ENCODE results near the gene FCAMR.

FCAMR gene, protein sequence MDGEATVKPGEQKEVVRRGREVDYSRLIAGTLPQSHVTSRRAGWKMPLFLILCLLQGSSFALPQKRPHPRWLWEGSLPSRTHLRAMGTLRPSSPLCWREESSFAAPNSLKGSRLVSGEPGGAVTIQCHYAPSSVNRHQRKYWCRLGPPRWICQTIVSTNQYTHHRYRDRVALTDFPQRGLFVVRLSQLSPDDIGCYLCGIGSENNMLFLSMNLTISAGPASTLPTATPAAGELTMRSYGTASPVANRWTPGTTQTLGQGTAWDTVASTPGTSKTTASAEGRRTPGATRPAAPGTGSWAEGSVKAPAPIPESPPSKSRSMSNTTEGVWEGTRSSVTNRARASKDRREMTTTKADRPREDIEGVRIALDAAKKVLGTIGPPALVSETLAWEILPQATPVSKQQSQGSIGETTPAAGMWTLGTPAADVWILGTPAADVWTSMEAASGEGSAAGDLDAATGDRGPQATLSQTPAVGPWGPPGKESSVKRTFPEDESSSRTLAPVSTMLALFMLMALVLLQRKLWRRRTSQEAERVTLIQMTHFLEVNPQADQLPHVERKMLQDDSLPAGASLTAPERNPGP

DNA sequence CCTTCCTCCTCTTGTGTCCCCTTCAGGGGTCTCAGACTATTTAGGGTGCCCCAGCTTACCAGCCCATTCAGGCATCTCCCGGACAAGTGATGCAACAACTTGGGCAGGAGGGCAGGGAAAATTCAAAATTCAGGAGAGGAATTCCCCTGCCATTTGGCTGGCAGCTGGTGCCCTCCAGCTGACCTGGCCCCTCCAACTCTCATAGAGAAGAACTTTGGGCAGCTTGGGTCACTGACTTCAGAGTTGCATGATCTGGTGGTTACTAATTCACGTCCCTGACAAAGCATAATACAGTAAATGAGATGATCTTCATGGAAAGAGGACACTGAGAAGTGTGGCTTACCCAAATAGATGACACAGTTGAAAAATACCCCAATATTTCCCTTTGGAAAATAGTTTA, at the start of gene FCAMR:
TSS of gene FCAMR (minus strand) at position 15 of the 400 bp plus-strand sequence. CDS start 335 bp downstream, outside the sequence.
- DNase-seq (ENCODE audit: low read depth in 1 of 2, low spot score in 1 of 2): no peak

DNA sequence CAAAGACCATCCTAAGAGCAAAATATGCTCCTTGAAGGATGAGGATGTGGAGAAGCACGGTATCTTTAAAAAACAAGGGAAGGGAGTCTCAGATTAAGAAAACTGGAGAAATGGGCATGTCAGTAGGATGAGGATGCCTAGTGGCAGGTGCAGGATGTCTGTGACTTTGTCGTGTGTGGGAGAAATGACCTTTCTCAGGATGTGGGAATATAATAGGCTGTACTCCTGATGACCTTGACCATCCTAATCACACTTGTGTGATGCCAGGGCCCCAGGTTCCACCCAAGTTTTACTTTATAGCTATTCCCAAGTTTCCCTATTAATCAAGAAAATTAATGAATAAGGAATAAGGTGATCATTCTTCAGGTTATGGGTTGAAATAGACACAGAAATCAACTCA, 49.4 kb upstream of the FCAMR start:
- DNase-seq (ENCODE audit: low read depth in 1 of 2, low spot score in 1 of 2): no peak

DNA sequence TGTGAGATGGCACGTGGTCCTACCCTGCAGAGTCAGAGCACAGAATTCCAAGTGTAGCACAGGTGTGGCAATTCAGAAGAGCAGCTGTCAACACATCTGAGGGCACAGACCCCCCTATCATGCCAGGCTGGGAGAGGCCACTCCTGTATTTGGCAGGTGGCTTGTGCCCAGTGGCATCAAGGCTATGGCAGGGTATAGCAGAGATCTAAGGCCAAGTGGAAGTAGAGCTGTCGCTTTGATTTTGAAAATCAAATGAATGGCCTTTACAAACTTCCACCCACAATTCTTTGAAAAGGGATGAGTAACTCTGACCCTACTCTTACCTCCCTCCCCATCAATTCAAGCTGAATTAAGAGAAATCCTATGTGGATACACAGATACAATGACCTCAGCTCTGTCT, 48.9 kb upstream of the FCAMR start:
- no peak for DNase-seq (ENCODE audit: low read depth in 1 of 2, low spot score in 1 of 2)

DNA sequence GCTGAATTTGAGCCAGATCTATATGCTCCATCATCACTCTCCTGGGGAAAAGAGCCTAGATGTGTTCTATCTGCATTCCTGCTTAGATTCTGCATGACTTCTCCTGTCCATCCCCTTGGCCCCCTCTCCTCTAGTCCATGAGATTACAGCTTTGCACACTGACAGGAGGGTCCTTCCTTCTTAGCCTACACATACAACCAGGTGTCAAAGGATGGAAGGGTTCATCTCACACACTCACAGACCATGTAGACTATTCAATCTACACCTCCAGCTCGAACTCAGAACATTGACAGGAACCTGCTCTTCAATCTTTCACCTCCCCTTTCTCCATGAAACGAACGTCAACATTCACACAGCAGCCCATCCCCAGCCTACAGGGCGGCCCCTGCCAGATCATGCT, 48.4 kb upstream of the FCAMR start:
- DNase-seq (ENCODE audit: low read depth in 1 of 2, low spot score in 1 of 2): no peak

DNA sequence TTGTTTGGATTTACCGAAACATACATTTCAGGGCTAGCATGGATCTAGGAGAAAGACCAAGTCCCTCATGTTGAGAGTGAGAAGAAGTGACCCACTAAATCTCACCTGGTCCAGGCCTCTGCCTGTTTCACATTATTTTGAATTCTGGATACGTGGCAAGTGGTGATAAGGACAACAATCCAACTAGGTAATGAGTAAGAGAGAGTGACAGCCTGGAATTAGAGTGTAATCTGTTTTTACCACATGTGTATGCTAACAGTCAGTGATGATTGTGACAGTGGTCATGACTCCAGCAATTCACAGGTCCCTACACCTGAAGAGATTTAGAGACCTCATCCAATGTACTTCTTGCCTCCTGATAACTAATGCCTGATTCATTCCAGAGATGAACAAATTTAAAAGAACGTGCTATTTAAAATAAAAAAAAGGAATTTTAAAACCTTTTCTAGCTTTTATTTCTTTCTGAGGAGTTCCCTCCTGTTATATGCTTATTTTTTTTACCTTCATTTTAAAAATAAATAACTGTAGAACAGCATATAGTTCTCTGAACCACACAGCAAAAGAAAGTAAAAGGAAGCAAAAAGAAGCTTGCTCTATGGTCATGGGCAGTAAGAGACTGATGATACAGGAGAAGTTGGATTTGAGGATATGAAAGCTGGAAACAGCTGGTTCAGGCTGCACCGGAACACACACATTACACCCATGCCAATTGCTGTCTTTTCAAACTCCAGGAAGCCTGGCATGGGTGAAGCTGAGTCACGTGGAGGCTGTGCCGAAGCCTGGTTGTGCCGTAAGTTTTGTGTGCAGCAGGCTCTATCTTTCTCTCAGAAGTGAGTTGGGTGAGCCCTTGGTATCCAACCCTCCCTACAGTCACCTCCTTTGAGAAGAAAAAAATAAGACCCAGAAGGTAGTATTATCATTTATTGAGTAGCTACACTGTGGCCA, 47.6 kb upstream of the FCAMR start:
- DNase-seq (ENCODE audit: low read depth in 1 of 2, low spot score in 1 of 2): no peak

DNA sequence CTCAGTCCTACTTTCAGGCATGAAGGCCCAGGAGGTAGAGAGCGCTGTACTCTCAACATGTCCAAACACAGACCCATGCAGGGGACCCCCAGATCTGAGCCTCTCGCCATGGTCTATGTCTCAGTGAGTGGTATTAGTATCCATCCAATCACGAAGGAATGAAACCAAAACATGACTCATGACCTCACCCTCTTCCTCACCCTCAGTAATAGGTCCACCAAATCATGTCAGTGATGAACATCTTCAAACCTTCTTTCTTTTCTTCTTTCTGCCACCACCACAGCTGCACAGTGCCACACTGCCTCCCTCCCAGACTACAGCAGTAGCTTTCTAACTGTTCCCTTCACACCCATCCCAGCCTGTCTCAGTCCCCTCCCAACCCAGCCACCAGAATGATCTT, 45.5 kb upstream of the FCAMR start:
- DNase-seq (ENCODE audit: low read depth in 1 of 2, low spot score in 1 of 2): no peak

DNA sequence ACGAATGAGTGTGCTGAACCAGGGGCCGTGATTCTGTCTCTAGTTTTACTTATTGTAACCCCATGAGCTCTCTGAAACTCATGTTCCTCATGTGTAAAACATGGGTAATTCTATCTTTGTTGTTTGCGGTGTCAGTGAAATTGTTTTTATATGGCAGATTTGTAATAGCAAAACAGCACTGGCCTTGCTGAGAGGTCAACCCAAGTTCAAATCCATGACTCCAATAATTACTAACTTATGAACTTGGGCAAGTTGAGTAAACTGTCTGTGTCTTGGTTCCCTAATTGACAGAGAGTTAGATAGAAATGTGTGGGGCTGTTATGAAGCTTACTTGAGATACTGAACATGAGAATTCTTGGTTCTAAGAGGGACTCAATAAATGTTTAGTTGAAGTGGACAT, 44.5 kb upstream of the FCAMR start:
- no peak for DNase-seq (ENCODE audit: low read depth in 1 of 2, low spot score in 1 of 2)

DNA sequence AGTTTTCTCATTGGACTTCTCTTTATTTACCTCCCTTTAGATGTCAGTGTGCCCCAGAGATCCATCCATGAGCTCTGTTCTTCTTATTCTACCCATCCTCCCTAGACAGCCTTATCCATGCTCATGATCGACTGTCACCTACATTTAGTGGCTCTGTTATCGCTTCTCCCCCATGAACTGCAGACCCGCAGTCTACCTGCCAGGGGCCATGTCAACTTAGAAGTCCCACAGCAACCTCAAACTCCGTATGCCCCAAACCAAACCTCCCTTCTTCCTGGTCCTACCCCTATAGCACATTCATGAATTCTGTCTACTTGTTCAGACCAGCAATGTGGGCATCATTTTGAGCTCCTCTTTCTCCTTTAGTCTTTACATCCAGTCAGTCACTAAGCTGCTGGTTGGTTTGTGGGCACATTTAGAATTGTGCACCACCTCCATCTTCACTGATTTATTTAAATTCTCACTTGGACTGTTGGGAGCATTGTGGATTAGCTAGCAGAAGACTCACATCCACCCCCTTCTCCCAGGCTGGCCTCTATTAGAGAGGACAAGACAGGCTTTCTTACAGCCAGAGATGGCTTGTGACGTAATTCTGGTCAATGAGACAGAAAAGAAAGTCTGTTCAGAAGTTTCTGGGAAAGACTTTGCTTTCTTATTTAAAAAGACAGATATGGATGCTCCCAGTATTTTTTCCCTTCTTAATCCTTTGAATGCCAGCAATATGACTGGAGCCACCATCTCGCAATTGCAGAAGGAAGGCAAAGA, 43.2 kb upstream of the FCAMR start:
- DNase-seq (ENCODE audit: low read depth in 1 of 2, low spot score in 1 of 2): no peak

DNA sequence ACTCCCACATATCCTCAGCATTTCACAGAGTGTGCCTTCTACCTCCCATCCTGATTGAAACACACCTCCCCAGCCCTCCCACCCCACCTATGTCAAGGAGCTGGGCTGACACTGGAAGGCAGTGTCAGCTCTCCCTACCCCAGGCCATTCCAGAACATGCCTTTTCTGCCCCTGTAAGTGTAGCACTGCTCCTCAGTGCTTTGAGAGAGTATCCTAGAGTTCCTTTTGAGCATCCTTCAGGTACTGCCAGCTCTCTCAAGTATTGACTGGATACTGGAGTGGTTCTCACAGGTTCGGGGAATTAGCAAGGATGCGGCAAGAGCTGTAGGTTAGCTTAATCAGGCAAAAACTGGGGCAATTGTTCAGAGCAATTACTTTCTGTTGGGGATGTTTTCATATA, 40.5 kb upstream of the FCAMR start:
- no peak for DNase-seq (ENCODE audit: low read depth in 1 of 2, low spot score in 1 of 2)

DNA sequence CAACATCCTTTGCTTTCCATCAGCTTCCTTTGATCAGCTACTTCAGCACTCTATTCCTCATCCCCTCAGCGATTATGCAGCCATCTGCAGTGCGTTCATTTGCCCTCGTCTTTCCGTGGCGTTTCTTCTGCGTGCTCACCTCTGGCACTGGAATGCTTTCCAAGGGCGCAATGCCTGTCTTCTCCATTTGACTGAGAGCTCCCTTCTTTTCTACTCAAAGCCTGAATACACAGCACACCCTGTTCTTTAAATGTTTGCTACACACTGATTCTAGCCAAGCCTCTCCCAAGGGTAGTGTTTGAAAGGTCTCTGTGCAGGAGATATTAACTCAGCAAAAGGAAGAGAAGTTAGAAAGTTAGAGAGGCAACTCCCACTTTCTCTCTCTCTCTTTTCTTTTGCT, 39.7 kb upstream of the FCAMR start:
- no peak for DNase-seq (ENCODE audit: low read depth in 1 of 2, low spot score in 1 of 2)

DNA sequence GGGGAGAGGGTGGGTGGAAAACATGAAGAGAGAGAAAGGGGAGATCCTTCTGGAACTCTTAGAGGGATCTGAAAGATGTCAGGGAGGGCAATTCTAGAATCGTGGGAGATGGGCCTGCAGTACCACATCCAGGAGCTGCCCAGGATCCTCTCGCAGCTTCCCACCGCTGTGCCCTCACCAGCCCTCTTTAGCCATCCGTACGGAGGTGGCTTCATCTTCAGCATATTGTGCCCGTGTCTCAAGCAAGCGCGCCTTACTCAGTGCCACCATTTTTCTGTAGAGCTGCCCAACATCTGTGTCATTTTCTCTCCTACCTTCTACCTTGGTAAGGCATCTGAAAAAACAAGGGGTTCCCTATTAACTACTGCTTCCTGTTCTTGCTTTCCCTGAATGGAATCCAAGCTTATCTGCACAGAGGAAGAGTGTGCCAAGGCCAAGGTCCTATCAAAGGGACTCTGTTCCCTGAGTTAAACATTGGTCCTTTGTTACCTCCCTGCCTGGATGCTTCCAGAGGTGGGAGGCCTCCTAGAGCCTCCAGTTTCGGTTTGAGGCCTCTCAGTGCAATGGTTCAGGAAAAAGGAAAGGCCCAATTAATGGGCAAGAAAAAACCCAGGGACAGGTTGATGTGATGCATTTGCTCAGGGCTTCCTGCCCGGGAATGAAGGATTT, 39.1 kb upstream of the FCAMR start:
- DNase-seq (ENCODE audit: low read depth in 1 of 2, low spot score in 1 of 2): no peak

DNA sequence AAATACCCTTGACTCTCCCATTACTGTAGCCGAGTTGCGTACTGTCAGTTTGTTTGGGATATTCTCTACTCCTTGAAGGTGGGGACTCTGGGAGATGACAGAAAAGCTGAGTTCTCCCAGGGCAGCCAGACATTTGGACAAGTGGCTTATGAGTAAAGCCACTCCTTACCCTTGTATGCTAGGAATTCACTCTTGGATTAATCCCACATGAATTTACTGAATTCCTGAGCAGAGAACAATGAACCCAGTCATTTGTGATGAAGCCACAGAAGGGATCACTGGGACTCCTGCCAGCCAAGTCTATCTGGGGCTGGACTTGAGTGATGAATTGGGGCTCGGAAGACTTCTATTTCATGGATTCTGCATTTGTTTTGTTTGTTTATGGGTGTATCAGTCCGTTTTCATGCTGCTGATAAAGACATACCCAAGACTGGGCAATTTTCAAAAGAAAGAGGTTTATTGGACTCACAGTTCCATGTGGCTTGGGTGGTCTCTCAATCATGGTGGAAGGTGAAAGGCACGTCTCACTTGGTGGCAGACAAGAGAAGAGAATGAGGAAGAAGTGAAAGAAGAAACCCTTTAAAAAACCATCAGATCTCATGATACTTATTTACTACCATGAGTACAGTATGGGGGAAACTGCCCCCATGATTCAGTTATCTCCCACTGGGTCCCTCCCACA, 37.2 kb upstream of the FCAMR start:
- DNase-seq (ENCODE audit: low read depth in 1 of 2, low spot score in 1 of 2): no peak

DNA sequence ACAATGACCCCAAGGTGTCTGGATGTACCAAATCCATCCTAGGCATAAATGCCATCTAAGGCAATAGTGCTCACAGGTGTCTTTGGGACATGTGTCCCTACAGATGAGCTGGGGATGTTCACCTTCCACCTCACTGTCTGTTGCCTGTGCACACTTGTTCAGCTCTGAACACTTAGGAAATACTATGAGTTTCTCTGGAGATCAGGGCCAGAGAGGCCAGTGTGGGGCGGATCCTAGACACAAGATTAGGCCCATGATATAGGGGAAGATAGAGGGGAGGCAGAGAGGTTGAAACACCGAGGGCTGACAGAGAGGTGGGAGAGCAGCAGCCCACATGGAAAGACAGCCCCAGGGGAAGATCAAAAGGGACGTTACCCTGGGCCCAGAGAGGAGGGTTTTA, 36.7 kb upstream of the FCAMR start:
- DNase-seq (ENCODE audit: low read depth in 1 of 2, low spot score in 1 of 2): no peak

DNA sequence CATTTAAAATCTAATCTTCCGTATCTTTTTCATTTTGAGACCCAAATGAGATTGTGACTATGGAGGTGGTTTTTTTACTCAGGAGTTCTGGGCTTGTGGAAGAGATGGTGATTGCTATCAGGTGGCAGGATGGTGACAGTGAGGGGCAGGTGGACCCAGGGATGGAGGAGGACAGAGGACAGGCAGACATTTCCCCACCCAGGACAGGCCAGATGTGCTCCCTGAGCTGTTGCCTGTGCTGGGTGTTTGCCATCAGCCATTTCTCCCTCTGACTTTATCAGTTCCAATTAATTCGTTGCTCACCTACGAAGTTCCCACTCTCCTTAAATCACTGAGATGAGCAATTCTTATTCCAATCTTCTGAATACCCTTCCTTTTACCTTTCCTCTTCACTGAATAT, 35.8 kb upstream of the FCAMR start:
- no peak for DNase-seq (ENCODE audit: low read depth in 1 of 2, low spot score in 1 of 2)

DNA sequence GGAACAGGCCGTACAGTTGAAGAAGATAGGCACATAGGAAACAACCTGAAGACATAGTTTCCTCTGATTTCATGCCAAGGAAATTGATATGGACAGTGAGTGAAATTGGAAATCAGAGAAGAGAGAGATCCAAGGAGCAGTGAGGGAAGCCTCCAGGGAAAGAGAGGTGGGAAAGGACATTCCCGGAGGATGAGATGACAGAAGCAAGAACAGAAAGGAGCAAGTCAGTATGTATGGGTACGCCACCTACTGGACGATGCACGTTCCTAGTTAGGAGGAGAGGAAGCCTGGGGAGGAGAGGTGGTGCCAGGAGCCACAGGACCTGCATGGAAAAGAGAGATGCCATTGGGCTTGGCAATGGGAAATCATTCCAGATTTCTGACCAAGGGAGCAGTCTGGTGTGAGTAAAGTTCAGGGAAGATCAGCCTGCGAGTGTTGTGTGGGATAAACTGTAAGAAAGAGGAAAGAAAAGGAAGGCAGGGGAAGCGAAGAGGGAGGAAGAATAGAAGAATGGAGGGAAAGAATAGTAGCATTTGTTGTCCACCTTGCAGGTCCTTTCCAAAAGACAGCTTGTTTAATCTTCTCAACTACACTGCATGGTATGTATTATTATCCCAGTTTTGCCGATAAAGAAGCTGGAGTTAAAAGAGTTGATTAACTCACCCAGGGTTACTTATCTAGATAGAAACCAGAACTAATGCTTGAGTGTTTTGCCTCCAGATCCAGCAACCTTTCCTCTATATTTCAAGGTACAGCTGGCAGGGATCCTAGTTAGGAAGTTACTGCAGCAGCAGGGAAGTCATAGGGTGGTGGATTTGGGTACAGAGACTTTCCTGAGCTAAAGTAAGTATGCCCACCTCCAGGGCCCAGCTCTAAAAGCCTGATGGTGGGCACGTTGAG, 34.9 kb upstream of the FCAMR start:
- DNase-seq (ENCODE audit: low read depth in 1 of 2, low spot score in 1 of 2): no peak

DNA sequence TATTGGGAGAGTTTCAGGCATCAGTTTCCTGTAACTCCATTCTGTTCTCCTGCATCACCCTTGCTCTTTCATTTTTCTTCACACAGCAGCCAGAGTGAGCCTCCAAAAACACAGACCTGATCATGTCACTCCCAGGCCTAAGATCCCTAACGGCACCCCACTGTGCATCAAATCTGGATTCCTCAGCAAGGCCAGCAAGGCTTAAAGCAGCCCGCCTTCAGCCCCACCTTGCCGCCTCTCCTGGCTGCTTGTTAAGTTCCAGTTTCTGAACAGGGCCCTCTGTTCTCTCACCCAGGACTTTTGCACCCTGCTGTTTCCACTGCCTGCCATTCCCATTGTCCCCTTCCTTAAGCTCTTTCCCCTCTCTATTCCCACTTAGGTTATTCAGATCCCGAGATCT, 33.0 kb upstream of the FCAMR start:
- DNase-seq (ENCODE audit: low read depth in 1 of 2, low spot score in 1 of 2): no peak

DNA sequence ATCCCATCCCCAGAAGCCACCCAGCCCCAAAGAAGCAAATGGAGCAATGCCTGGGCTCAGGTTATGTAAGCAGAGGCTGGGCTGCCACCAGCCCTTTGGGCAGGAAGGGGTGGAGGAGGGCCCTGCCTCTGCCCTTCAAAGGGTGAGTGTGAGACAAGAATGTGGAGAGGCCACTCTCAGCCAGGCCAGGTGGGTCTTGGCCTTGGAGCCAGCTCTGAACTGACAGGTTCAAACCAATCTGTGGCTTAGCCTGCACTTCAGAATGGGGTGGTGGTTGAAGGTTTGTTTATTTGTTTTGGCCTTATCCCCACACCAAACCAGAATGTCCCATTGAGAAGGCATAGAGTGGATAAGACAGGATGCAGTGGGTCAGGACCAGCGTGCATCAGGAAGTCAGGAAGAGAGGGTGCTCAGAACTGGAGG, 32.5 kb upstream of the FCAMR start:
- DNase-seq (ENCODE audit: low read depth in 1 of 2, low spot score in 1 of 2): no peak

DNA sequence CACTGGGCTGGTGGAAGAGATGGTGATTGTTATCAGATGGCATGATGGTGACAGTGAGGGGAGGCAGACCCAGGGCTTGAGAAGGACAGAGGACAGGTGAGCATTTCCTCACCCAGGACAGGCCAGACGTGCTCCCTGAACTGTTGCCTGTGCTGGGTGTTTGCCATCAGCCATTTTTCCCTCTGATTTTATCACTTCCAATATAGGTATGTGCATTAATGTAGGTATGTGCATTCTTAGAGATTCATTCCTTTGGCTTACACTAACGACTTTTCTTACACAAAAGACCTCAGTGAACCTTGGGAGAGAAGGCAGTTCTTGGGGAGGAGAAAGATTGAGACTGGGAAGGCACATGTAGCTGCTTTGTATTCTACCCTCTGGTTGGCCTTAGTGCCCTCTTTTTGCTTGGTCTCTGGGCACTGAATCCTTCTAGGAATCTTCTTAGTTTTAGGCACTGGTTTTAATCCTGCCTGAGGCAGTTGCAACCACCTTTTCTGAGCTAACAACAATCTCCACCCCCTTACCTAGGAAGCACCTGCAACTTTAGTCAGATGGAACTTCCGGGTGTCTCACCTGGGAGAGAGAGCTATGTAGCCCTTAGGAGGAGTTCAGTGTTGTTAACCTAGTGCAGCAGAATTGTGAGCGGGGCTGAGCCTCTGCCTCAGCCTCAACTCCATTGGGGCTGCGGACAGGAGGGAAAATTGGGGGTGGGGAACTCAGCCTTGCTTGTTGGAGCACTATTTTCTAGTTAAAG, 31.4 kb upstream of the FCAMR start:
- no peak for DNase-seq (ENCODE audit: low read depth in 1 of 2, low spot score in 1 of 2)
